ENCODE data around the gene ZNF217. TPM values are rescaled to one million over a fixed set of nuclear protein-coding genes. Genes with fewer than 3 reads are reported as not detected.

Gene ZNF217
- total RNA-seq, 1 experiment from 2014 or later = 33.8 TPM

GRCh38 chr20:53567379-53567917 is 26.2 kb downstream of the ZNF217 start:
- no peak for ATAC-seq
- no peak overlapping the region for H3K4me2 ChIP-seq (ENCODE audit: low read length)
- H2AFZ ChIP-seq (ENCODE audit: low read depth, low read length, poor library complexity, severe bottlenecking) = no peak overlapping the region
- DNase-seq (ENCODE audit: low read depth, low spot score) = no peak
- 0 out of 2 replicates have a peak, but pooled peaks cover 4% of the 10 kb centered on the region for H4K20me1 ChIP-seq (ENCODE audit: insufficient read depth)
- intact Hi-C loops (cut with micrococcal nuclease) = no loop called here
- no TSS peak for BruUV-seq (replicated peaks)
- H3K27me3 ChIP-seq (ENCODE audit: insufficient read depth, low read length) = no peaks in the 10 kb centered on the region
- RAD21 ChIA-PET (ENCODE audit: low non-redundant PET in 1 of 2, low total read pairs in 2 of 2, uncharacterized antibody in 2 of 2, unreplicated experiment in 2 of 2) = no interaction called here
- CTCF ChIA-PET = interaction anchor here (1.6 kb wide), 1 partner anchor 12 kb away, joined by 3 read pairs; no protein-coding TSS in a partner anchor
- no peaks in the 10 kb centered on the region for H3K9me3 ChIP-seq (ENCODE audit: control insufficient read depth in 1 of 2, insufficient read depth in 1 of 2, low read depth in 1 of 2, low read length in 2 of 2)
- H3K9ac ChIP-seq (ENCODE audit: low read length) = no peak overlapping the region
- no peak overlapping the region for H3K27ac ChIP-seq (ENCODE audit: low read depth, low read length)
- H3K4me1 ChIP-seq (ENCODE audit: control insufficient read depth in 1 of 2, insufficient read depth in 2 of 2, low read length in 2 of 2) = no peaks in the 10 kb centered on the region
- H3K4me3 ChIP-seq (replicated peaks in 1 of 2; ENCODE audit: low read depth in 1 of 2, low read length in 2 of 2) = no peak overlapping the region
- H3K79me2 ChIP-seq (ENCODE audit: insufficient read depth, low read length) = peaks cover 47% of the 10 kb centered on the region
- H3K36me3 ChIP-seq (ENCODE audit: control insufficient read depth in 1 of 2, insufficient read depth in 2 of 2, low read length in 2 of 2) = peaks cover 15 to 40% of the 10 kb centered on the region in 2 experiments; a peak in 3 of 4 replicates
- TF ChIP-seq REST (IDR thresholded peaks at IDR 0.05; ENCODE audit: low read depth) (no peak), SIN3A (IDR thresholded peaks at IDR 0.05; ENCODE audit: low read depth) (no peak), EGR1 (IDR thresholded peaks at IDR 0.05; ENCODE audit: low read depth) (no peak), JUND (IDR thresholded peaks at IDR 0.05) (no peak), ZNF274 (IDR thresholded peaks at IDR 0.05; ENCODE audit: low read depth, low read length) (no peak), SRF (IDR thresholded peaks at IDR 0.05; ENCODE audit: low read depth) (no peak), RAD21 (IDR thresholded peaks at IDR 0.05; ENCODE audit: low read depth) (no peak), TCF7L2 (IDR thresholded peaks at IDR 0.05; ENCODE audit: borderline replicate concordance, extremely low read depth, insufficient read depth, insufficient read length) (no peak), ZBTB33 (IDR thresholded peaks at IDR 0.05; ENCODE audit: extremely low read depth, insufficient replicate concordance, low read length) (no peak), POLR2AphosphoS5 (IDR thresholded peaks at IDR 0.05; ENCODE audit: low read depth, low read length) (no peak), EZH2phosphoT487 (IDR thresholded peaks at IDR 0.05; ENCODE audit: borderline replicate concordance) (no peak), SP1 (IDR thresholded peaks at IDR 0.05; ENCODE audit: low read depth) (no peak), CEBPB (IDR thresholded peaks at IDR 0.05; ENCODE audit: low read depth) (no peak), YY1 (IDR thresholded peaks at IDR 0.05; ENCODE audit: extremely low read depth, insufficient replicate concordance, low read depth, low read length) (no peak), ATF3 (IDR thresholded peaks at IDR 0.05) (no peak), EZH2 (IDR thresholded peaks at IDR 0.05) (no peak), ZFX (IDR thresholded peaks at IDR 0.05) (no peak), MAX (IDR thresholded peaks at IDR 0.05) (no peak)
- TF ChIP-seq, protein P1, sequence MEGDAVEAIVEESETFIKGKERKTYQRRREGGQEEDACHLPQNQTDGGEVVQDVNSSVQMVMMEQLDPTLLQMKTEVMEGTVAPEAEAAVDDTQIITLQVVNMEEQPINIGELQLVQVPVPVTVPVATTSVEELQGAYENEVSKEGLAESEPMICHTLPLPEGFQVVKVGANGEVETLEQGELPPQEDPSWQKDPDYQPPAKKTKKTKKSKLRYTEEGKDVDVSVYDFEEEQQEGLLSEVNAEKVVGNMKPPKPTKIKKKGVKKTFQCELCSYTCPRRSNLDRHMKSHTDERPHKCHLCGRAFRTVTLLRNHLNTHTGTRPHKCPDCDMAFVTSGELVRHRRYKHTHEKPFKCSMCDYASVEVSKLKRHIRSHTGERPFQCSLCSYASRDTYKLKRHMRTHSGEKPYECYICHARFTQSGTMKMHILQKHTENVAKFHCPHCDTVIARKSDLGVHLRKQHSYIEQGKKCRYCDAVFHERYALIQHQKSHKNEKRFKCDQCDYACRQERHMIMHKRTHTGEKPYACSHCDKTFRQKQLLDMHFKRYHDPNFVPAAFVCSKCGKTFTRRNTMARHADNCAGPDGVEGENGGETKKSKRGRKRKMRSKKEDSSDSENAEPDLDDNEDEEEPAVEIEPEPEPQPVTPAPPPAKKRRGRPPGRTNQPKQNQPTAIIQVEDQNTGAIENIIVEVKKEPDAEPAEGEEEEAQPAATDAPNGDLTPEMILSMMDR (IDR thresholded peaks at IDR 0.05 in 2 of 3, conservative IDR thresholded peaks at IDR 0.05 in 1 of 3; ENCODE audit: borderline replicate concordance in 1 of 3, insufficient read depth in 1 of 3, low read depth in 2 of 3, low read length in 2 of 3) = no peak
- H3K9me2 ChIP-seq (ENCODE audit: insufficient read depth) = no peaks in the 10 kb centered on the region
- POLR2A ChIA-PET = no interaction called here
